Sigmoid colon (tissue), 4 donors: ENCODE results near the gene EPHB1.

ENCODE experiments used
- EP300 ChIP-seq, 4 donors: sonication (generic); formaldehyde crosslinking; IDR thresholded peaks; one replicate each; pipeline ENCODE4 v1.6.1; 2017; ENCODE audit warnings: antibody characterized with exemption in 4 of 4
- TF ChIP-seq, protein P1 (sequence below), 4 experiments: fragments of 450-650 bp in 3 of 4; fragments of 200-600 bp in 1 of 4; IDR thresholded peaks; one replicate each; pipeline ENCODE4 v1.5.1; 2016 to 2019; ENCODE audit warnings: antibody characterized with exemption in 4 of 4, mild to moderate bottlenecking in 3 of 4, moderate library complexity in 2 of 4

DNA sequence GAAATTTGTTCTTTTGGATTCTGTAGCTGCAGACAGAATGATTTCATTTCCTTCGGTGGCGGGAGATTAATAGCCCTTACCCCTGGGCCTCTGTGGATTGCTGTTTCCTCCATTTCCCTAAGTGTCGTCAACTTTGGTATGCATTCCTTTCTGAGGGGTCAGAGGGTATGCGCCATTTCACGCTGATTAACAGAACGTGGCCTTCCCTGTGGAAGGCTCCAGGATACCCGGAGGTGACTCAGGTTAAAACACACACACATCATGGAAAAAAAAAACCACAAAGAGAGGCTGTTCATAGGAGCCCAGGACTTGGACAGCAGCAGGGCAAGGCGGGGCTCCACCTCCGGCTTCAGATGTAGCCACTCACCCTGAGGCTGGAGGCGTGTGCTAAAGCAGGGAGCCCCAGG is 51.9 kb downstream of the EPHB1 start:
- TF ChIP-seq, protein P1, sequence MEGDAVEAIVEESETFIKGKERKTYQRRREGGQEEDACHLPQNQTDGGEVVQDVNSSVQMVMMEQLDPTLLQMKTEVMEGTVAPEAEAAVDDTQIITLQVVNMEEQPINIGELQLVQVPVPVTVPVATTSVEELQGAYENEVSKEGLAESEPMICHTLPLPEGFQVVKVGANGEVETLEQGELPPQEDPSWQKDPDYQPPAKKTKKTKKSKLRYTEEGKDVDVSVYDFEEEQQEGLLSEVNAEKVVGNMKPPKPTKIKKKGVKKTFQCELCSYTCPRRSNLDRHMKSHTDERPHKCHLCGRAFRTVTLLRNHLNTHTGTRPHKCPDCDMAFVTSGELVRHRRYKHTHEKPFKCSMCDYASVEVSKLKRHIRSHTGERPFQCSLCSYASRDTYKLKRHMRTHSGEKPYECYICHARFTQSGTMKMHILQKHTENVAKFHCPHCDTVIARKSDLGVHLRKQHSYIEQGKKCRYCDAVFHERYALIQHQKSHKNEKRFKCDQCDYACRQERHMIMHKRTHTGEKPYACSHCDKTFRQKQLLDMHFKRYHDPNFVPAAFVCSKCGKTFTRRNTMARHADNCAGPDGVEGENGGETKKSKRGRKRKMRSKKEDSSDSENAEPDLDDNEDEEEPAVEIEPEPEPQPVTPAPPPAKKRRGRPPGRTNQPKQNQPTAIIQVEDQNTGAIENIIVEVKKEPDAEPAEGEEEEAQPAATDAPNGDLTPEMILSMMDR (IDR thresholded peaks at IDR 0.05): no peak
- TF ChIP-seq EP300 (IDR thresholded peaks at IDR 0.05): no peak
